Occipital lobe (tissue), 2 donors: ENCODE results near the gene MEDAG. TPM values are rescaled to one million over a fixed set of nuclear protein-coding genes. Genes with fewer than 3 reads are reported as not detected.

ENCODE experiments used
- DNase-seq: peaks from one replicate; lab custom pipeline; 2025; lab: John Stamatoyannopoulos, UW
- total RNA-seq: library from RNA; depleted of rRNA; stranded (reverse); fragments of >200 nt; gene quantifications from one replicate; pipeline ENCODE4 v1.2.3, GENCODE V29; 2014

Gene MEDAG
- total RNA-seq, 1 donor from 2014 or later, result 0.78 TPM

DNA sequence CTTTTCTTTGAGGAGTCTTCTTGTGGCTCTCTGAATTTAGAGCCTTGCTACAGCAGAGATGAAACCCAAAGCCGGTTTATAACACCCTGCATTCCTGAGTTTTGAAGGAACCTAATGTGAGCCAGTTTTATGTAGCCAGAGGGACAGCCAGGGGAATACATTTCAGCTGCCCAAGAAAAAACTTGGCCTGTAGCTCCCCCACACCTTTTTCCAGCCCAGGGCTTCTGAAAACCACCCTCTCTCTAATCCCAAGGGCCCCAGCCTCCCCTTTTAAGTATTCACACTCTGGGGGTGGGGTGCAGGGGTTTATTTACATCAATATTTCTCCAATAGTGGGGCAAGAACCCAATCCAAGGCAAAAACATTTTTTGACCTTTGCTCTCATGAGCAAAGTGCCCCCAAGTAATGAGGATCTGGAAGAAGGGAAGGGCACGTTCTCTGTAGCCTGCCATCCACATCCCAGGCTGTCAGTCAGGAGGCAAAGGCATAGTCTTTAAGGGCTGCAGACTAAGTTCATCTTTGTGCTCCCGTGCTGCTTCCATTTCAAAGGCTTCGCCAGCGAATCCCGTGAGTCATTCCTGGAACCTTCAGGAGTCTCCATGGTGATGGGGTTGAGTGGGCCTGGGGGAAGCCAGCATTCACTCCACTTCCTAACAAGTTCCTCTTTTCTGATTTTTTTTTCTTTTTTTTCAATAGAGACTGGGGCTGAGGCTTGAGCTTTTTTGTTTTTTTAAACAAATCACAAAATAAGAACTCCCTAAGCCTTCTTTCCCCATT lies 33.2 kb upstream of the MEDAG start:
- DNase-seq, result peak; percentile 60

DNA sequence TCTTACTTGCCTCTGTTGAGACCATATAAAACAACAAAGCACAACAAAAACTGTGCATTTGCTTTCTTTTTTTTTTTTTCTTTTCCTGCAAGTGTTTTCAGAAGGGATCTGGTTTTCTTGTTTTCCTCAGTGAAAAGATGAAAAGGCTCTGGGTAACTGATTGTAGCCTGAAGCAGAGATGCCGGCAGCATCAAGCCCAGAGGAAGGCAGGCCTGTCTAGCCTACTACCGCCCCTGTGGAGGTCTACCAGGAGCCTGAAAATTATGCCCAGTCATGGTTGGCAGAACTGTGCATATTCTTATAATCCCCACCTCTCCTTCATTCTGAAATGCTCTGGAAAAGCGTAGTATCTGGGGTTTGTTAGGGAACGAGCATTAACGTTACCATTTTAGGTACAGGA lies 32.6 kb upstream of the MEDAG start:
- no peak for DNase-seq

DNA sequence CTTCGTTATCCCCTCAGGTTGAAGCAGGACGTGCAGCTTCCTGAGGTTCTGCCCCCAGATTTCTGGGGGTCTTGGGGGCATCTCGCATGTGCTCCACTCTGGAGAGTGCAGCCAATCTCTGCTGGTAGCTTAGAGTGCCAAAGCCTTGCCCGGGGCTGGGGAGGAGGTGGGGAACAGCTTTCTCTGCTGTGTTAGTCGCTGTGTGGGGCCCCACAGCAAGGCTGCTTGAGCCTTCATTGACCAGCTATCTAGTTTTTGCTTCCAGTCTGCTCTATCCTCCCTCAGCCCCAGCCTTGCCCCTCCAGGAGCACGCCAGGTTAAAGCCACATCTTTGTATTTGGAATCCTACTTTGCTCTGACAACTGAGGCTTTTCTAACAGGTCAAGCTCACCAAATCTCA lies 32.0 kb upstream of the MEDAG start:
- no peak for DNase-seq

DNA sequence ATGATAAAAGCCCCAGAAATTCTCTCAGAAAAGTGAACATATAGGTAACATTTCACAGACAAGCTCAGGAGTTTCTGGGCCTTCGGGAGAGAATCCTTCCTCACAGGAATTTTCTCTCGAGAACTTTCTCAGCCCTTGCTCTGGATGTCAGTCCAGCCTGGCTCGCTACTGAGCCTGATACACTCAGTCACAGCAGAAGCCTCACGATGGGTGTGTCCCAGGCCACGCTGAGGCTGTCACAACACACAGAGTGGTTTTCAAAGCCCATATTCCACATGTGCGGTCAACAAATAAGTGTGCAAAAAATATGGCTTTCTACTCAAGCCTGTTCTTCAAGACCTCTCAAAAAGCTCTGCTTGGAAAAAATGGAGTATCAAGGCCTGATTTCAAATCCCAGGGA lies 31.5 kb upstream of the MEDAG start:
- DNase-seq, result no peak

DNA sequence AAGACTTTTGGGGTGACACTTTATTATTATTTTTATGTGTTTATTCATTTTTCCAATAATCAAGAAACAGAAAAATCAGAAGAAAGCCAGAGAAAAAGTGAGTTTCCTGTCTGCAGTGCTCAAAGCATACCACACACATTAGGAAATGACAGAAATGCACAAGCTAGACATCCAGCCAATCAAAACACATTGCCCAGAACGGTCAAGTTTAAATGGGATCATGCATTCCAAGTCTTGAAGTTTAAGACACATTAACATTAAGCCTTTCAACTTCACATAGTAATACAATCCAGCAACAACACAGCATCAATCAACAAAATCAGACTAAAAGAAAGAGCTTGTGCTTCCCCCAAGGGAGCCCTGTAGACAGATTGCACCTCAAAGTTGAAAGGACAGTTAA lies 28.7 kb upstream of the MEDAG start:
- no peak for DNase-seq

DNA sequence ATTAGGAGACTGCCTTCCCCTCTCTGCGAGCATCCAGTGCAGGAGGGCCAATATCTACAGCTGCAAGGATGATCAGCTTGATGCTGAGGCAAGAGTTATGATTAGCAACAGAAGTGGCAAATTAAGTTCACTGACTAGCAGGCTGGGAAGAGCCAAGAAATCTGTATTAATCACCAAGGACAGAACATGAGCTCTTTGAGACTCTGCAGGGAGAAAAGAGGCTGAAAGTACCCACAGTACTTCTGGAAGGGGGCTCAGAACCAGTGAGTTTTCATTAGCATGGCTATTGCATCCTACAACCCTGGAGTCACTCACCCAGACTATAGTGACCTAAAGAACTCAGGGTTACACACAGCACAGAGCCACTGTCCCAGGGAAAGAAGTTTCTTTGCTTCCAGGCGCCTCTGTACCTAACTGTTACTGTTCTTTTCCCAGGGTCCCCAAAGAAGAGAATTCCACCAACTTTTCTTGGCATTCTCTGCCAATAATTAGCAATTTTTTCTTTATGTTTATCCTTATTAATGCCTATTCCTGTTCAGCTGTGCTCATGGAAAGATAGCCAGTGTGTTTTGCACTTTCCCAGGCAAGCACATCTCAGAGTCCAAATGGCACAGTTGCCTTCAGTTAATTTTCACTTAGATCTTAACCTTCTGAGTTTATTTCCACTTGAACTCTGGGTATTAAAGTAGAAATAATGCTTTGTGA lies 25.8 kb upstream of the MEDAG start:
- DNase-seq, result no peak

DNA sequence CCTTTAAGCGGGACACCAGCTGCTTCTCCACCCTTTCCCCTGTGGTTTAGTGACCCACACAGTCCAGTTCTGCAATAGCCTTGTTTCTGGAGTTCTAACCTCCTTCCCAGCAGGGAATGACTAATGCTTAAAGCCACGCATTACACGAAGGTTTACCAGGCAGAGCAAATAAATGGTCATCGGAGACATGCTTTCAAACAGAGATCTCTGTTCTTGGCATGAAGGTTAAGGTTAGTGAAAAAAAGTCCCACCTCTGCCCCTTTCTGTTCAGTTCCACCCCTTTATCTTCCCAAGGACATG lies 25.3 kb upstream of the MEDAG start:
- DNase-seq, result no peak

DNA sequence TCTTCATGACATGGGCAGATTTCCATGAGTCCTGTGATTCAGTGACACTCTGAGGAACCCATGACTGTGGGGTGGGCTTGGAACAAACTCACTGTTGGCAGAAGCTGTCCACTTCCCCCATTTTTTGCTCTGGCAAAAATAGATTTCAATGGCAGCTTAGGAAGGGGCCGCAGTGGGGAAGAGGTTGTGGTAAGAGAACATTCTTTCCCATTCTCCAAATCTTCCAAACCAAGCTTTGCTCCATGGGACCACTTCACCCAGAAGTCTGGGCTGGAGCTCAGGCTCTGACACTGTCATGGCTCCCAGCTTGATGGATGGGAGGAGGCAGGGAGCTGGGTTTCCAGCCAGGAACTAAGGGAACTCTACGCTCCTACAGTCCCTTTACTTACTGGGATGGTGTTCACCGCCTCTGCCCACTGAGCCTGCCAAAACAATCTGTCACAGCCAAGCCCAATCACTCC lies 24.9 kb upstream of the MEDAG start:
- DNase-seq, result peak; percentile 25

DNA sequence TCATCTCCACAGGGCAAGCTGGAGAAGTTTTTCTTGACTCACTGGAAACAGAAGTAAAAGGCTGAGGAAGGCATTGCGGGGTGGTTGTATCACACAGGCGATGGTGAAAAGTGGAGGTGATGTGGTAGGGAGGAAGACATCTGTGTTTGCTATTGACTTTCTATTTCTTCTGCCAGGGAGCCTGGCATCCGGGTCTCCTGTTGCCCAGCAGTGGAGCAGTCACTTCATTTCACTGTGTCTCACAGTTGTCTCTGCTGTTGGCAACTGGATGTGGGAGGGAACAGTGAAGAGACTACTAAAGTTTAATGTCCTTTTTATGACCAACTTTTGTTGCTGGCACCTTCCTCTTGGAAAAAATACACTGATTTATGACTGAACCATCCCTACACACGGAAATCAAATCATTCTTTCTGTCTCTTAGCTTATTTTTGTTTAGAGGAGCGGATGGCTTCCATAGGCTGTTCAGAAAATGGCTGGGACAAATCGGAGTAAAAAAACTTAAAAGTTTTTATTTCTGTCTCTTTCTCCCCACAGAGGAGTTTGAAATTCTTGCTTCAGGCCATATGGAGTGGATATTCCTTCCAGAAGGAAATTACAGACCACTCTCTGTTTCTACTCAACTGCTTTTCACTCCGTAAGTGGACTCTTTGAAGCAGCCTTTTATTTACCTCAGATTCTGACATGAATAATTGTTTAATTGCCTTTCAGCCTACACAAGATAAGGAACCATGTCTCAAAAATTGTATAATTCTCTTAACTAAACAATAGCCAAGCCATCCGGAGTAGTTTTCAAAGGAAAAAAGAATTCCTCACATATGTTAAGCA lies 23.8 kb upstream of the MEDAG start:
- DNase-seq, result no peak

DNA sequence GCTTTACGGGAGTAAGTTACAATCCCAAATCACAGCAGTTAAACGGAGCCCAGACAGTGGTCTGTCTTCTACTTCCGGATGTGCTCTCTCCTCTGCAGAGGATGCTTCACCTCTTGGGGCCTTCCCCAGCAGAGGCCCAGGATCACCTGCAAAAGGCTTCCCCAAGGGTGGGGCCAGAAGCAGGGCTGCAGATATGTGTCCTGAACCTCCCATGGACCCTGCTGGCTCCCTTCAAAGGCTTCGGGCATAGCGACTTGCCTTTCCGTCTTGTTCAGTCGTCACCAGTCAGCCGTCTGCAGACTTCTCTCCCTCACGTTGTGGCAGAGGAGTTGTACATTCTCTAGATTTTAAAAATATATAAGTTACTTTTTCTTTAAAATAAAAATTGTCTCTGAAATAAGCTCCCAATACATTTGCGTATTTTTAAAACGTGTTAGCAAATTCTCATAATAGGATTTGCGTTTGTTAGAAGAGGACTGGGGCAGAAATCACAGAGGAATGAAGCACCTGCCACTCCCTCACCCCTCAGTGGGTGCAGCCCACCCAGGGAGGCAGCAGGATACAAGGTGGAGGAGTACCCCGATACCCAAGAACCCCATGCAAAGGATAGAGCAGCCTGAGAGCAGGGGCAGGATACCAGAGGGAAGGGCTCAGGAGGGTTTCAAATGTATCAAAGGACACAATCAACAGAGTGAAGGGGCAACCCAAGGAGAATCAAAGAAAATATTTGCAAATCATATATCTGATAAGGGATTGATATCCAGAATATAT lies 22.9 kb upstream of the MEDAG start:
- no peak for DNase-seq

DNA sequence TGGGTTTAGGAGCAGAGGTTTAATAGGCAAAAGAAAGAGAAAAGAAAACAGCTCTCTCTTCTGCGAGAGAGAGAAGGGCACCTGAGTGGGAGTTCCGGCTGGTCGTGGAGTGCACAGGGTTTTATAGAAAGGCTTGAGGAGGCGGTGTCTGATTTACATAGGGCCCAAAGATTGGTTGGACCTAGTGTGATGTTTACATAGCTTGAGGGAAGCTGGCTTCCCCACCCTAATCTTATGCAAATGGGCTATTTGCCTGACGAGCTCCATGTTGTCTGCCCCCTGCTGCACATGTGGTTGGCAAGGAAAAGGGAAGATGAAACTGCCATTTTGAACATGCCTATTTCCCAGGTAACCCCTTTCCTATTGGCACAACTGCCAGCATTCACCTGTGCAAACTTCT lies 21.5 kb upstream of the MEDAG start:
- DNase-seq, result no peak

DNA sequence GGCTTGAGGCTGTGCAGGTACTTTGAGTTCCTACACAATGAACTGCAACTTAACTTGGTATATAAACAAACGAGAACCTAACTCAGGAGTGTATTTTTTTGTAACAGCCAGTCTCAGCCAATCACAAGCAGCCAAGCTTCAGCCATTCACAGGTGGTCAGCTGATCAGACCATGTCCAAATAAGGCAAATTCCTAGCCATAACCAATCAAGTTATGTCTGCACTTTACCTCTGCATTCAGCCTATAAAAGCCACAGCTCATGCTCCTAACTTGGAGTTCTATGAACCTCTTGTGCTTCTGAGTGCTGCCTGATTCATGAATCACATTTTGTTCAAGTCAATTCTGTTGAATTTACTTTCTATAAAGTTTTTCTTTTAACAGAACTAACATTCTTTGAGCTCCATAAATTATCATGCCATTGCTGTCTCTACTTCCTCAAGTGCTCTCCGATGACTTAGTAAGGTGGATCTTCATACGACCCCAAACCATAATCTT lies 16.8 kb upstream of the MEDAG start:
- DNase-seq, result no peak

DNA sequence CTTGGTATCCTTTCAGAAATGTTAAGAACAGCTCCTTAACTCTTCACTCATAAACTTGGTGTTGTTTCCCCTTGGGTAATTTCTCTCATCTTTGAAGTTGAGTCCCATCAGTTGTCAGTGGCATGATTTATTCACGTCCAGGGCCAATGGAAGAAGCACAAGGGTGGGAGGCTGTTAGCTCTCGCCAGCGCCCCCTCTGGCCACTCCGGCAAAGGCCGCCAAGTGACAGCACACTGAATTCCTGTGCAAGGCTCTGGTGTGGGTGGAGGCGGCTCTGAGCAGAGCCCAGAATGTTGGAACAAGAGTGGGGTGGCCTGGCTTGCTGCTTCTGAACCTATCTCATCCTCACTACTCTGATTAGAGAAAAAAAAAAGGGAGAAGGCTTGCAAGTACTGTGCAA lies 13.1 kb upstream of the MEDAG start:
- DNase-seq, result no peak

DNA sequence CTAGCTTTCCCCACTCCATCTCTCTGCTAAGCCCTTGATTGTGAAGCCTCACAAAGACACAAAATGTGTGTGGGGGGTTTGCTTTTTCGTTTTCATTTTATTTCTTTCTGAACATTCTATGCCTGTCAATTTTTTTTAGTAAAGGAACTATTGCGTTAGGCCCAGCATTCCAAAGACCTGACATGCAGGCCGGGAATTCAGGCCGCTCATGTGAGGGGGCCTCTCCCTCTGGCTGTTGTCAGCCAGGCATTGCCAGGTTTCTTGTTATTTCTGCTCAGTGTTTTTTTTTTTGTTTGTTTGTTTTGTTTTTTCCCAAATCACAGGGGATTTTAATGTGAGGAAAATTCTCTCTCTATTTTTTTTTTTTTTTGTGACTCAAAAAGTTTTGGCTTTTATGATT lies 10.3 kb upstream of the MEDAG start:
- DNase-seq, result no peak

DNA sequence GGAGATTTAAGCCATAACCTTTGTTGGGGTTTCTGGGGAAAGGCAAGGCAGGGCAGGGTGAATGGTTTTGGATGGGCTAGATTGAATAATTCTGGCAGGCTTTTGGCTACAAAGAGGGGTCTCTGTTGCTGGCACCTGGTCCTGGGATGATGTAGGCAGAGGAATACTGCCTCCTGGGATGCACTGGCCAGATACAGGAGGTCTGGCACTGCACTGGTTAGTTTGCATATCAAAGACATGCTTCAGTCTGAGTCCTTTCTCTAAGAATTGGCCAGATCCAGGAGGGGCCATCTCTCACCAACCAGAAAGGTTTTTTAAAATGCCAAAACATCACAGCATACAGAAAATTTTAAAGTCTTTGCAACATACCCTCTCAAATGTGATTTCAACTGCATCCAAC lies 8.0 kb upstream of the MEDAG start:
- DNase-seq, result no peak

DNA sequence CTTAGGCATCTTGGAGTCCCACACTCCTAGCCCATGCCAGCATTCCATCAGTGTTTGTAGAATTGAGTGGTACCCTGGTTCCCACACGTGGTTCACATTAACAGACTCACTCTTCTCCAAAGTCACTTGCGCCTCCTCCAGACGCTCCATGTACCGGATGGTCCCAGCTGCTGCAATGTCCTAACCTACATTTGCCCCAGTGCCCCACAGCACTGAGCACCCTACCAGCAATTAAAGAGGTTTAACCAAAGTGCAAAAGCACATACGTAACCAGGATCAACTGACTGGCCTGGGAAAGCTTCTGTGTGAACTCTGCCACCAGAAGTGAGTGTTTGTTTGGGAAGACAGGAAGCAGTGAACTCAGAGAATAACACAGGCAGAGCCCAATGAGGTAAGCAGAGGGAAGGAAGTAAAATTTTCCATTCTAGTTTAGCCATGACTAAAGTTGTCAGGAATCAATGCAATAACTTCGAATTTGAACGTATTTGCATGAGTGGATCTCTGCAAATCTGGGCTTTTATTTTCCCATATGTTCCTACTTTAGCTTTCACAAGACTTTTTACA lies 7.3 kb upstream of the MEDAG start:
- DNase-seq, result no peak

DNA sequence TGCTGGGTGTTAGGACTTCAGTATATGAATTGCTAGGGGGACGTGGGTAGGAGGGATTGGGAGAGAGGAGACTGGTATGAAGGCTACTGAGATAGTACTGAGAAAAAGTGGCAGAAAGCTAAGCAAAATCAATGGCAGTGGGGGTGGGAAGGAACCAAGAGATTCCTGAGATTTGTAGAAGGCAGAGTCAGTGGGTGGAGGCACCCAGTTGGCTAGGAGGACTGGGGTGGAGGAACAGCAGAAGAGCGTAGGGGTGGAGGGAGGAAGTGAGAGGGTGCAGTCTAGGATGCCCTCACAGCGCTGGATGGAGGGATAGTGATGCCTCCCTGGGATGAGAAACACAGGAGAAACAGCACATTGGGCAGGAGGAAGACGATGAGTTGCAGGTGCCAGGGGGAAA lies 5.6 kb upstream of the MEDAG start:
- DNase-seq, result no peak

DNA sequence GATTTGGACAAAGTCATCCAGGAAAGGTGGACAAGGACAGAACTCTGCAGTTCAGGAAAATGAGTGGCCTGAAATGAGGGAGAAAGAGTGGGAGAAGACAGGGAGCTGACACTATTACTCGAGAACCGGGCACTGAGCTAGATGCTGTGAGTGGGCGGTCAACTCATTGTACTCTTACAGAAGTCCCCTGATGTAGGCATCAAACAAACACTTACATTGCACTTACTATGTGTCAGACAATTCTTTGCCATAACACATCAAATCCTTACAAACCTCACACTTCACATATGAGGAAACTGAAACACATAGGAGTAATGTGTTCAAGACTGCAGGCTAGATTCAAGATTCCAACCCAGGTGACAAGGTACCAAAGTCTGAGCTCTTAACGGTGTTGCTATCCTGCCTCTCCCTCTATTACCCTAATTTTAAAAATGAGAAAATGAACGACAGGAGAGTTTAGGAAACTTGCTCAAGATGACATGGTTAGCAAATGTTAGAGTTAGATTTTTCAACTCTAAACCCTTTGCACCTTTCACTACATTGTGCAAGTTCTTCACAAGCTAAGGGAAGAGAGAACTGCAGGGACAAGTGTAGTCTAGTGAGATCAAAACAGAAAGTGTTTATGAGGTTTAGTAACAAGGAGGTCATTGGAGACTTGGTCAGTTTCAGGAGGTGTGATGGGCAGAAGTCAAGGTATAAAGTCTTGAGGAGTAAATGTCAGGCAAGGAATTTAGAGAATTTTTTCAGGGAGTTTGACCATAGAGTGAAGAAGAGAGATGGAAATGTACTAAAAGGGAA lies 4.9 kb upstream of the MEDAG start:
- no peak for DNase-seq

DNA sequence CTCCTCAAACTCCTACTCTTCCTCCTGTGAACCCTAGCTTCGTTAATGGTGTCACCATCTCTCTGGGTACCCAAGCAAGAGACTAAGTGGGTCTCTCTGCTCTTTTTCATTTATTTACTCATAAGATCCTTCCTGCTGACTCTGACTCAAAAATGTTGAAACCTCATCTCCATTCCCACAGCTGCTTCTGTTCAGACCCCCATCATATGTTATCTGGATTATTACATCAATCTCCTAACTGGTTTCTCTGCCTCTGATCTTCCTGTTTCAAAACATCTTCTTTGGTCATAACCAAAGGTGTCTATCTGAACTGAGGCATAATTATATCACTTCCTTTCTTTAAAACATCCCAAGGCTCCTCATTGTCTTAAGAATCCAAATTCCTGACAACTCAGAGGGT lies 2.0 kb upstream of the MEDAG start:
- DNase-seq, result no peak

DNA sequence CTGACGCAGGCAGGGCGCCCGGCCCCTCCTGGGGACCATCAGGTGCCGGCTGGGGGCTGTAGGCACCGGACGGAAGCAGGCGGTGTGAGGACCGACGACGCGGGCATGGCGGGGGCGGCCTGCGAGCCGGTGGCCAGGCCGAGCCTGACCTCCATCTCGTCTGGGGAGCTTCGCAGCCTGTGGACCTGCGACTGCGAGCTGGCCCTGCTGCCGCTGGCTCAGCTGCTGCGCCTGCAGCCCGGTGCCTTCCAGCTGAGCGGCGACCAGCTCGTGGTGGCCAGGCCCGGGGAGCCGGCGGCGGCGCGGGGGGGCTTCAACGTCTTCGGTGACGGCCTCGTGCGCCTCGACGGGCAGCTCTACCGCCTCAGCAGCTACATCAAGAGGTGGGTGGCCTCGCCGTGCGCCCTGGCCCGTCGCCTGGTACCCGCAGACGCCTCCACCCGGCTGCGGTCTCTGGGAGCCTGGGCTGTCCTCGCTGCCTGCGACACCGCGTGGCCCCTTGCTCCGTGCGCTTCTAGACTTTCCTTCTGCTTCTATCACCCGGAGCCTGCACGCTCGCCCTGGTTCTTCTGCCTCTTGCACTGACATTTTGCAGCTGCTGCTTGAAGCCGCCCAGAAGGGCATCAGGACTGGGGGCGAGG lies 460 bp downstream of the MEDAG start:
- DNase-seq, result no peak
